Panc1 (cell line): ENCODE data around the gene MOCS1. TPM values are rescaled to one million over a fixed set of nuclear protein-coding genes. Genes with fewer than 3 reads are reported as not detected.

Source experiments
- ATAC-seq: fragments of 200-7000 bp; cut with Tn5 transposase; 2 replicates; pipeline ENCODE4 v1.9.1; 2020; ENCODE audit warnings: mild to moderate bottlenecking, moderate library complexity
- BruUV-seq: library from RNA; stranded (reverse); fragments of 400-500 nt; replicated peaks from 2 replicates; lab custom pipeline; 2021; lab: Mats Ljungman, UMichigan
- CTCF ChIA-PET: fragments of 300-600 bp; sonication (Branson Sonifier 250); formaldehyde crosslinking; loops from one replicate; lab custom pipeline; 2022; ENCODE audit warnings: antibody characterized with exemption; lab: Charles Lee
- POLR2A ChIA-PET: fragments of 300-600 bp; sonication (Branson Sonifier 250); formaldehyde crosslinking; loops from one replicate; lab custom pipeline; 2022; ENCODE audit warnings: antibody characterized with exemption; lab: Charles Lee
- DNase-seq: peaks from one replicate; pipeline ENCODE4 v3.0.0-alpha.2; 2010; ENCODE audit warnings: low read depth, low spot score
- H3K27ac ChIP-seq: 2 replicates; pipeline ENCODE4 v1.5.1; 2011; ENCODE audit warnings: mild to moderate bottlenecking, low read length, inconsistent platforms
- H3K27me3 ChIP-seq: fragments of 200-500 bp; sonication (Bioruptor generic); 2 replicates; pipeline ENCODE4 v1.6.0; 2014; ENCODE audit warnings: low read length, inconsistent platforms; ENCODE audit not compliant: control insufficient read depth, insufficient read depth
- H3K36me3 ChIP-seq: fragments of 200-500 bp; sonication (Bioruptor generic); 2 replicates; pipeline ENCODE4 v1.5.1; 2014; ENCODE audit warnings: inconsistent platforms, mild to moderate bottlenecking, low read length, moderate library complexity; ENCODE audit not compliant: control insufficient read depth, insufficient read depth
- H3K4me1 ChIP-seq: 2 replicates; pipeline ENCODE4 v1.5.1; 2011; ENCODE audit warnings: inconsistent platforms, mild to moderate bottlenecking, low read length, moderate library complexity; ENCODE audit not compliant: control insufficient read depth, insufficient read depth
- H3K4me3 ChIP-seq, 2 experiments: 2 replicates each; pipeline ENCODE4 v1.5.1; 2011 to 2012; ENCODE audit warnings: low read depth in 2 of 2, low read length in 2 of 2, mild to moderate bottlenecking in 2 of 2, inconsistent platforms in 1 of 2, moderate library complexity in 1 of 2
- H3K9me3 ChIP-seq: fragments of 200-500 bp; sonication (Bioruptor generic); 2 replicates; pipeline ENCODE4 v1.5.1; 2014; ENCODE audit warnings: low read depth, mild to moderate bottlenecking, inconsistent platforms, low read length, moderate library complexity; ENCODE audit not compliant: control insufficient read depth, insufficient read depth
- CTCF ChIP-seq: fragments of 450-650 bp; IDR thresholded peaks from 2 replicates; pipeline ENCODE4 v1.5.1; 2017; ENCODE audit warnings: mild to moderate bottlenecking
- POLR2AphosphoS5 ChIP-seq: IDR thresholded peaks from 2 replicates; pipeline ENCODE4 v1.6.1; 2012; ENCODE audit warnings: mild to moderate bottlenecking, low read depth, low read length, moderate library complexity
- REST ChIP-seq, 2 experiments: IDR thresholded peaks; 2 replicates each; pipeline ENCODE4 v1.6.1; 2011 to 2012; ENCODE audit warnings: low read depth in 2 of 2, control low read depth in 1 of 2, low read length in 1 of 2, mild to moderate bottlenecking in 1 of 2, moderate library complexity in 1 of 2; ENCODE audit not compliant: insufficient read depth in 1 of 2
- SIN3A ChIP-seq: IDR thresholded peaks from 2 replicates; pipeline ENCODE4 v1.6.1; 2012; ENCODE audit warnings: low read depth, mild to moderate bottlenecking, low read length, moderate library complexity, borderline replicate concordance; ENCODE audit not compliant: insufficient read depth
- TCF7L2 ChIP-seq: IDR thresholded peaks from 2 replicates; pipeline ENCODE4 v1.6.1; 2011; ENCODE audit warnings: mild to moderate bottlenecking, low read depth, low read length, inconsistent platforms
- in situ Hi-C: cut with HindIII; loops from 2 replicates; pipeline ENCODE4 v1.10.0; 2016; ENCODE audit warnings: low sequenced_read_pairs, low pct_unique_long_range_greater_than_20kb
- intact Hi-C: fragments of 100-400 bp; cut with micrococcal nuclease; formaldehyde crosslinking; loops from one replicate; pipeline ENCODE4 v1.10.0; 2022; ENCODE audit not compliant: unreplicated experiment
- total RNA-seq: library from RNA; stranded (reverse); gene quantifications from one replicate; pipeline ENCODE4 v1.2.1, GENCODE V29; 2021; ENCODE audit not compliant: unreplicated experiment

The MOCS1 gene
- total RNA-seq, 1 experiment from 2014 or later: 0.98 TPM

- Histone ChIP-seq H3K36me3 (no peaks in the 10 kb centered on the region), H3K4me1 (no peaks in the 10 kb centered on the region), H3K27ac (no peak overlapping the region), H3K4me3 (no peak overlapping the region), H3K27me3 (no peaks in the 10 kb centered on the region), H3K9me3 (no peaks in the 10 kb centered on the region)
- ATAC-seq (no peak), DNase-seq (no peak)
- BruUV-seq: no TSS peak
- intact Hi-C loops (no loop called here), in situ Hi-C loops (no loop called here)
- CTCF ChIA-PET: no interaction called here
- TF ChIP-seq TCF7L2 (no peak), CTCF (no peak), SIN3A (no peak)
- POLR2A ChIA-PET: no interaction called here
Measured at GRCh38 chr6:39920157-39920556, 14.1 kb downstream of the MOCS1 start.

DNA sequence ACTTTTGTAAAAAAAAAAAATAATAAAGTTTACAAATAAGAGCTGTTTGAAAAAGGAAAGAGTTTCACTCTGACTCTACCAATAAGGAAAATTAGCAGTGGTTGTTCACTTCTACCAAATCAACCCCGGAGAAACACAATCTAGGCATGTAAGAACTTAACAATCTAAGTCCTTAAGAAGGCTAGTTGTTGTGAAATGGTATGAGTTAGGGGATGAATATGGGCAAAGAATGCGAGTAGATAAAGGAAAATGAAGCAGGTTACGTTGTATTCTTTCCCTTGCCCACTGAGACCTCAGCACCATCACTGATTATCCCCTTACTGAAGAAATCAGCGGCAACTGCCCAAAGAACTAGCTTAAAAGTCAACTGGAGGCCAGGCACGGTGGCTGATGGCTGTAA lies 15.4 kb downstream of the MOCS1 start:
- CTCF ChIA-PET: no interaction called here
- TF ChIP-seq SIN3A: no peak
- no peak for TF ChIP-seq TCF7L2
- TF ChIP-seq POLR2AphosphoS5: no peak
- no peak for TF ChIP-seq REST (IDR thresholded peaks at IDR 0.05; ENCODE audit: insufficient read depth in 1 of 2, low read depth in 2 of 2, low read length in 1 of 2)
- TF ChIP-seq CTCF: no peak

GRCh38 chr6:39917981-39918380 lies 16.3 kb downstream of the MOCS1 start:
- POLR2A ChIA-PET: no interaction called here
- H3K9me3 ChIP-seq: no peaks in the 10 kb centered on the region
- H3K27ac ChIP-seq: no peak overlapping the region
- H3K4me3 ChIP-seq: no peak overlapping the region
- CTCF ChIA-PET: no interaction called here
- no peaks in the 10 kb centered on the region for H3K4me1 ChIP-seq
- intact Hi-C loops: no loop called here
- no peaks in the 10 kb centered on the region for H3K36me3 ChIP-seq
- H3K27me3 ChIP-seq: no peaks in the 10 kb centered on the region
- DNase-seq: no peak
- ATAC-seq: no peak
- no peak for TF ChIP-seq POLR2AphosphoS5
- no peak for TF ChIP-seq REST (IDR thresholded peaks at IDR 0.05; ENCODE audit: insufficient read depth in 1 of 2, low read depth in 2 of 2, low read length in 1 of 2)
- no peak for TF ChIP-seq CTCF
- TF ChIP-seq SIN3A: no peak
- TF ChIP-seq TCF7L2: no peak
- BruUV-seq: no TSS peak
- in situ Hi-C loops: no loop called here

More for the DNA sequence above, 15.4 kb downstream of the MOCS1 start:
- Histone ChIP-seq H3K4me1 (no peaks in the 10 kb centered on the region), H3K27ac (no peak overlapping the region), H3K36me3 (no peaks in the 10 kb centered on the region), H3K27me3 (no peaks in the 10 kb centered on the region), H3K9me3 (no peaks in the 10 kb centered on the region), H3K4me3 (no peak overlapping the region)
- DNase-seq: no peak
- no TSS peak for BruUV-seq
- POLR2A ChIA-PET: no interaction called here
- ATAC-seq: no peak
- intact Hi-C loops: no loop called here
- in situ Hi-C loops: no loop called here
